ENCODE measurements around the gene C1GALT1C1L.

Gene C1GALT1C1L

DNA sequence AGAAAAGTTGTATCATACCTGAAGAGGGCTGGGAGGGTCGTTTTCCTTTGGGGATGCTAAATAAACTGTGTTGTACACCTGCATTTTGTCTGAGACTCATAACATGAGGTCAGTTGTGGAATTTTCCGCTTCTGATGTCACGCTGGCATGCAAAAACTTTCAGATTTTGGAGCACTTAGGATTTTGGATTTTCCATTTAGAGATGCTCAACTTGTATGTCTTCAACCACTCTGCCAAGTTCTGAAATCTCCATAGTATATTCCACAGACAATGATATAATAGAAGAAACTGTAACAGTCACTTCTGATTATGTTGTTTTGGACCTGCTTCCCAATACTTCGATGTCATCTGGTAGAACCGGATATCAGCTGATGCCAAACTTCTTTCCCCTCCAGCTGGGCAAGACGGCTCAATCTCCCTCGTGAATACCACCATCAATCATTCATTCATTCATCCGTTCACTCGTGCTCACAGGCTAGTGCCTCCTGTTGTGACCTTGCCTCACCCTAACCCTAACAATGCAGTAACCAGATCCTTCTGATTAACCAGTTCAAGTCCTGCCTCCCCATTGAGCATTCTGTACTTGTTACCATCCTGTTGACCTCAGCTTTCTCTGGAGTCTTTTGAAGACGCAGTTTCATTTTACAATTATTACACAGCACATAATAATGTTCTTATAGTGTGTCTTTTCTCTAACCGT is 44.5 kb downstream of the C1GALT1C1L start:
- DNase-seq: no peak
- TF ChIP-seq, protein P1, sequence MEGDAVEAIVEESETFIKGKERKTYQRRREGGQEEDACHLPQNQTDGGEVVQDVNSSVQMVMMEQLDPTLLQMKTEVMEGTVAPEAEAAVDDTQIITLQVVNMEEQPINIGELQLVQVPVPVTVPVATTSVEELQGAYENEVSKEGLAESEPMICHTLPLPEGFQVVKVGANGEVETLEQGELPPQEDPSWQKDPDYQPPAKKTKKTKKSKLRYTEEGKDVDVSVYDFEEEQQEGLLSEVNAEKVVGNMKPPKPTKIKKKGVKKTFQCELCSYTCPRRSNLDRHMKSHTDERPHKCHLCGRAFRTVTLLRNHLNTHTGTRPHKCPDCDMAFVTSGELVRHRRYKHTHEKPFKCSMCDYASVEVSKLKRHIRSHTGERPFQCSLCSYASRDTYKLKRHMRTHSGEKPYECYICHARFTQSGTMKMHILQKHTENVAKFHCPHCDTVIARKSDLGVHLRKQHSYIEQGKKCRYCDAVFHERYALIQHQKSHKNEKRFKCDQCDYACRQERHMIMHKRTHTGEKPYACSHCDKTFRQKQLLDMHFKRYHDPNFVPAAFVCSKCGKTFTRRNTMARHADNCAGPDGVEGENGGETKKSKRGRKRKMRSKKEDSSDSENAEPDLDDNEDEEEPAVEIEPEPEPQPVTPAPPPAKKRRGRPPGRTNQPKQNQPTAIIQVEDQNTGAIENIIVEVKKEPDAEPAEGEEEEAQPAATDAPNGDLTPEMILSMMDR (IDR thresholded peaks at IDR 0.05; ENCODE audit: low read depth, low read length): no peak
- Histone ChIP-seq H3K9me3 (ENCODE audit: severe bottlenecking) (no peaks in the 10 kb centered on the region), H3K27me3 (ENCODE audit: insufficient read depth, low read depth, severe bottlenecking) (no peaks in the 10 kb centered on the region), H3K27ac (no peak overlapping the region), H3K36me3 (no peaks in the 10 kb centered on the region), H3K4me3 (ENCODE audit: low read depth, low read length) (no peak overlapping the region)

Data from WERI-Rb-1 (cell line).